Measurements from ENCODE around the gene GRM4. TPM values are rescaled to one million over a fixed set of nuclear protein-coding genes. Genes with fewer than 3 reads are reported as not detected.

The GRM4 gene
- polyA plus RNA-seq, 1 of the 3 experiments (the other 2 are of a cell fraction), result not detected

GRCh38 chr6:34049395-34050342 lies 96.2 kb downstream of the GRM4 start (continued):
- TF ChIP-seq IRF3 (IDR thresholded peaks at IDR 0.05; ENCODE audit: low read depth, low read length), result no peak
- no peak for TF ChIP-seq RCOR1 (IDR thresholded peaks at IDR 0.05; ENCODE audit: low read length)

GRCh38 chr6:34047913-34048867 lies 97.7 kb downstream of the GRM4 start:
- H3F3A ChIP-seq (replicated peaks; ENCODE audit: insufficient read depth), result peaks cover 3% of the 10 kb centered on the region
- H3K27me3 ChIP-seq (ENCODE audit: insufficient read depth), result peaks cover 14% of the 10 kb centered on the region; the same call in 1 of the 2 replicates
- POLR2A ChIA-PET, result no interaction called here
- CTCF ChIA-PET, result interaction anchor here (0.9 to 4.4 kb wide), 10 partner anchors 7 to 276 kb away, joined by 3 to 26 read pairs (median 5); no protein-coding TSS in a partner anchor
- no peak overlapping the region for H3K27ac ChIP-seq (ENCODE audit: low read depth in 2 of 2, low read length in 1 of 2)
- no peak for DNase-seq
- H2AFZ ChIP-seq (ENCODE audit: low read depth), result no peak overlapping the region
- H3K9me2 ChIP-seq, result no peaks in the 10 kb centered on the region
- no peak overlapping the region for H3K9ac ChIP-seq
- H3K4me3 ChIP-seq (ENCODE audit: low read depth in 2 of 2, low read length in 1 of 2), result no peak overlapping the region
- H4K20me1 ChIP-seq (ENCODE audit: insufficient read depth), result no peaks in the 10 kb centered on the region
- no peak for TF ChIP-seq NFIC (IDR thresholded peaks at IDR 0.05; ENCODE audit: borderline replicate concordance)
- no peak for TF ChIP-seq MEF2A (IDR thresholded peaks at IDR 0.05; ENCODE audit: borderline replicate concordance, low read depth)
- no peaks in the 10 kb centered on the region for H3K9me3 ChIP-seq
- H3K4me1 ChIP-seq (ENCODE audit: control insufficient read depth in 1 of 2, insufficient read depth in 2 of 2, low read depth in 1 of 2, low read length in 1 of 2), result peaks cover 0 to 27% of the 10 kb centered on the region in 2 experiments; a peak in 1 of 4 replicates
- WGBS (ENCODE audit: low lambda C conversion rate), result 37% methylated on average over 13 of the region's 15 CpGs
- no peak overlapping the region for H3K4me2 ChIP-seq
- H3K79me2 ChIP-seq (ENCODE audit: insufficient read depth), result no peaks in the 10 kb centered on the region
- no peaks in the 10 kb centered on the region for H3K36me3 ChIP-seq (replicated peaks in 1 of 2; ENCODE audit: control insufficient read depth in 1 of 2, insufficient read depth in 2 of 2, low read length in 1 of 2)

GRCh38 chr6:34046617-34047016 lies 99.3 kb downstream of the GRM4 start:
- H3K27ac ChIP-seq (ENCODE audit: low read depth in 2 of 2, low read length in 1 of 2), result no peak overlapping the region
- H3F3A ChIP-seq (replicated peaks; ENCODE audit: insufficient read depth), result peaks cover 3% of the 10 kb centered on the region
- no peaks in the 10 kb centered on the region for H3K9me3 ChIP-seq
- H3K9me2 ChIP-seq, result no peaks in the 10 kb centered on the region
- no peak for DNase-seq
- H4K20me1 ChIP-seq (ENCODE audit: insufficient read depth), result no peaks in the 10 kb centered on the region
- 54% methylated on average over 4 of the region's 5 CpGs for WGBS (ENCODE audit: low lambda C conversion rate)
- H2AFZ ChIP-seq (ENCODE audit: low read depth), result no peak overlapping the region
- H3K36me3 ChIP-seq (replicated peaks in 1 of 2; ENCODE audit: control insufficient read depth in 1 of 2, insufficient read depth in 2 of 2, low read length in 1 of 2), result no peaks in the 10 kb centered on the region
- no peak overlapping the region for H3K4me3 ChIP-seq (ENCODE audit: low read depth in 2 of 2, low read length in 1 of 2)
- no peak overlapping the region for H3K9ac ChIP-seq
- peaks cover 0 to 24% of the 10 kb centered on the region in 2 experiments; a peak in 1 of 4 replicates for H3K4me1 ChIP-seq (ENCODE audit: control insufficient read depth in 1 of 2, insufficient read depth in 2 of 2, low read depth in 1 of 2, low read length in 1 of 2)
- H3K27me3 ChIP-seq (ENCODE audit: insufficient read depth), result peaks cover 14% of the 10 kb centered on the region; the same call in 1 of the 2 replicates
- ChIA-PET CTCF (interaction anchor here (0.9 to 4.4 kb wide), 5 partner anchors 9 to 278 kb away, joined by 3 to 26 read pairs (median 12); no protein-coding TSS in a partner anchor), POLR2A (interaction anchor here (1.4 kb wide), 1 partner anchor 275 kb away, joined by 4 read pairs; no protein-coding TSS in a partner anchor)
- H3K79me2 ChIP-seq (ENCODE audit: insufficient read depth), result no peaks in the 10 kb centered on the region
- TF ChIP-seq TEAD4 (IDR thresholded peaks at IDR 0.05; ENCODE audit: borderline replicate concordance, insufficient read depth) (no peak), EZH2phosphoT487 (IDR thresholded peaks at IDR 0.05; ENCODE audit: borderline replicate concordance, low read depth) (no peak), JUND (IDR thresholded peaks at IDR 0.05) (no peak), SIN3A (IDR thresholded peaks at IDR 0.05; ENCODE audit: borderline replicate concordance, low read depth, low read length) (no peak), RCOR1 (IDR thresholded peaks at IDR 0.05; ENCODE audit: low read length) (no peak), USF1 (IDR thresholded peaks at IDR 0.05; ENCODE audit: borderline replicate concordance, low read depth) (no peak), SMC3 (IDR thresholded peaks at IDR 0.05; ENCODE audit: low read depth, low read length) (no peak), RXRA (IDR thresholded peaks at IDR 0.05; ENCODE audit: borderline replicate concordance, low read depth) (no peak), GABPA (IDR thresholded peaks at IDR 0.05; ENCODE audit: low read depth) (no peak), MEF2A (IDR thresholded peaks at IDR 0.05; ENCODE audit: borderline replicate concordance, low read depth) (no peak), FOXM1 (IDR thresholded peaks at IDR 0.05; ENCODE audit: low read depth) (no peak), ELF1 (IDR thresholded peaks at IDR 0.05) (no peak), GATA2 (CRISPR knock-in tag; IDR thresholded peaks at IDR 0.05) (no peak), FOXJ3 (CRISPR knock-in tag; IDR thresholded peaks at IDR 0.05) (no peak)
- H3K4me2 ChIP-seq, result no peak overlapping the region

Measured in SK-N-SH (cell line).